ENCODE data around the gene FRMD4A.

The FRMD4A gene

GRCh38 chr10:13654846-13655245 lies 675.9 kb downstream of the FRMD4A start:
- DNase-seq = no peak

GRCh38 chr10:13654118-13654830 lies 676.5 kb downstream of the FRMD4A start:
- DNase-seq = no peak

GRCh38 chr10:13652860-13653259 lies 677.9 kb downstream of the FRMD4A start:
- DNase-seq = no peak

GRCh38 chr10:13651969-13652720 lies 678.6 kb downstream of the FRMD4A start:
- DNase-seq = no peak

- DNase-seq = no peak
Measured at GRCh38 chr10:13650961-13651360, 679.8 kb downstream of the FRMD4A start.

- no peak for DNase-seq
Measured at GRCh38 chr10:13649844-13650520, 680.7 kb downstream of the FRMD4A start.

- DNase-seq = no peak
Measured at GRCh38 chr10:13648425-13648824, 682.3 kb downstream of the FRMD4A start.

- no peak for DNase-seq
Measured at GRCh38 chr10:13644866-13645265, 685.9 kb downstream of the FRMD4A start.

- DNase-seq = no peak
Measured at GRCh38 chr10:13643016-13643415, 687.7 kb downstream of the FRMD4A start.

- DNase-seq = no peak
Measured at GRCh38 chr10:13642293-13642692, 688.4 kb downstream of the FRMD4A start.

- DNase-seq = no peak
Measured at GRCh38 chr10:13637894-13638293, 692.8 kb downstream of the FRMD4A start.

GRCh38 chr10:13637303-13637856 lies 693.3 kb downstream of the FRMD4A start:
- DNase-seq = no peak

- DNase-seq = no peak
Measured at GRCh38 chr10:13636776-13637175, 693.9 kb downstream of the FRMD4A start.

- DNase-seq = no peak
Measured at GRCh38 chr10:13634207-13634606, 696.5 kb downstream of the FRMD4A start.

GRCh38 chr10:13633689-13634088 lies 697.0 kb downstream of the FRMD4A start:
- DNase-seq = no peak

- DNase-seq = no peak
Measured at GRCh38 chr10:13632884-13633440, 697.8 kb downstream of the FRMD4A start.

GRCh38 chr10:13632440-13632839 lies 698.3 kb downstream of the FRMD4A start:
- DNase-seq = no peak

GRCh38 chr10:13631594-13631993 lies 699.1 kb downstream of the FRMD4A start:
- no peak for DNase-seq

GRCh38 chr10:13630231-13630630 lies 700.5 kb downstream of the FRMD4A start:
- no peak for DNase-seq

- no peak for DNase-seq
Measured at GRCh38 chr10:13629116-13629515, 701.6 kb downstream of the FRMD4A start.

- DNase-seq = no peak
Measured at GRCh38 chr10:13628661-13629060, 702.1 kb downstream of the FRMD4A start.

GRCh38 chr10:13627459-13628310 lies 703.0 kb downstream of the FRMD4A start:
- DNase-seq = no peak
